Small intestine (tissue), 7 donors: ENCODE results near the gene SART1. TPM values are rescaled to one million over a fixed set of nuclear protein-coding genes. Genes with fewer than 3 reads are reported as not detected.

Experiments used
- DNase-seq, 2 donors: peaks; one replicate each; pipeline versions ENCODE4 v3.0.0 to v3.0.0-alpha.2; 2013
- FAIRE-seq: peaks from 2 replicates; lab custom pipeline; 2012; peaks lifted over from hg19 to GRCh38; lab: Jason Lieb, UNC
- H3K27ac ChIP-seq, 3 donors: one replicate each; pipeline ENCODE4 v1.5.1; 2013; ENCODE audit warnings: low read length in 2 of 3, mild to moderate bottlenecking in 2 of 3, control low read depth in 1 of 3, inconsistent platforms in 1 of 3, low read depth in 1 of 3, moderate library complexity in 1 of 3
- H3K27me3 ChIP-seq, 3 donors: one replicate each; pipeline ENCODE4 v1.6.1; 2013; ENCODE audit warnings: low read length in 3 of 3, inconsistent platforms in 1 of 3; ENCODE audit not compliant: control insufficient read depth in 3 of 3, insufficient read depth in 3 of 3
- H3K36me3 ChIP-seq, 3 donors: one replicate each; pipeline ENCODE4 v1.6.1; 2013; ENCODE audit warnings: low read length in 3 of 3, inconsistent platforms in 1 of 3, low read depth in 1 of 3, mild to moderate bottlenecking in 1 of 3, moderate library complexity in 1 of 3; ENCODE audit not compliant: control insufficient read depth in 3 of 3, insufficient read depth in 2 of 3
- H3K4me1 ChIP-seq, 3 donors: one replicate each; pipeline ENCODE4 v1.6.1; 2013; ENCODE audit warnings: low read length in 2 of 3, inconsistent platforms in 1 of 3, low read depth in 1 of 3, mild to moderate bottlenecking in 1 of 3, moderate library complexity in 1 of 3; ENCODE audit not compliant: control insufficient read depth in 3 of 3, insufficient read depth in 2 of 3
- H3K4me3 ChIP-seq, 3 donors: one replicate each; pipeline ENCODE4 v1.5.1; 2013; ENCODE audit warnings: low read length in 3 of 3, control low read depth in 1 of 3, inconsistent platforms in 1 of 3, low read depth in 1 of 3, mild to moderate bottlenecking in 1 of 3, moderate library complexity in 1 of 3
- H3K9me3 ChIP-seq, 2 donors: one replicate each; pipeline ENCODE4 v1.6.1; 2013; ENCODE audit warnings: low read depth in 1 of 2, low read length in 1 of 2; ENCODE audit not compliant: control insufficient read depth in 2 of 2, insufficient read depth in 1 of 2
- WGBS, 3 donors: extraction: QIAGEN DNeasy Blood & Tissue Kit; methylation state at CpG; one replicate each; pipeline ENCODE4 v1.1.7; 2013; 5-methylcytosine and 5-hydroxymethylcytosine counted together
- polyA plus RNA-seq, 4 donors: library from polyadenylated mRNA; stranded (reverse) in 3 of 4; unstranded in 1 of 4; fragments of 200-250 nt in 3 of 4; fragments of 120-200 nt in 1 of 4; gene quantifications; one replicate each; pipeline versions ENCODE4 v1.2.1 to v1.2.3, GENCODE V29; 2013
- donor health status: healthy with polysubstance abuse.
- donor health status: control.
- donor health status: control.
- donor health status: Bipolar disorder and iron deficiency.
- donor health status: healthy.

The SART1 gene
- polyA plus RNA-seq, 4 donors: 39.3 to 95.9 (median 52.9) TPM

- FAIRE-seq: no peak
- H3K4me1 ChIP-seq: no peaks in the 10 kb centered on the region
- no peaks in the 10 kb centered on the region for H3K36me3 ChIP-seq
- no peak for DNase-seq
- H3K27me3 ChIP-seq: peaks cover 0 to 14% (median 0%) of the 10 kb centered on the region in 3 donors
- no peaks in the 10 kb centered on the region for H3K9me3 ChIP-seq
- H3K4me3 ChIP-seq: no peak overlapping the region
- no peak overlapping the region for H3K27ac ChIP-seq
- WGBS, 3 donors: 66 to 89% (median 86%) methylated on average over 7 of the region's 7 CpGs
Observed at GRCh38 chr11:65942531-65942930, 19.0 kb upstream of the SART1 start.

DNA sequence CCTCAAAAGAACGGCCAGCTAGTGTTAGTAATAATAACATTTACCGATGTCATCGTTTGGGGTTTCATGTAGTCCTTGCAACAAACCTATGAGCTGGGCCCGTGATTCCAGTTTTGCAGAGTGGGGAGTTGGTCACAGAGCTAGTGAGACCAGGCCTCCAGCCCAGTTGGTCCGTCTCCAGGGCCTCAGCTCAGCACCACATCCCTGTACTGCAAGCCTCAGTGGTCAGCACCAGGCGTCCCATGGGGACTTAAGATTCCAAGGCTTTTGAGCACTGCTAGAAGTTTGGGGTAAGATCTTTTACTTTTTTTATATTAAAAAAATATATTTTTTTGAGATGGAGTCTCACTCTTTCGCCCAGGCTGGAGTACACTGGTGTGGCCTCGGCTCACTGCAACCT lies 17.3 kb upstream of the SART1 start:
- Histone ChIP-seq H3K27me3 (peaks cover 0 to 18% (median 0%) of the 10 kb centered on the region in 3 donors), H3K4me3 (no peak overlapping the region), H3K36me3 (no peaks in the 10 kb centered on the region), H3K4me1 (no peaks in the 10 kb centered on the region), H3K27ac (no peak overlapping the region), H3K9me3 (no peaks in the 10 kb centered on the region)
- DNase-seq (no peak), FAIRE-seq (no peak)
- WGBS, 3 donors: 87 to 95% (median 91%) methylated on average over 8 of the region's 8 CpGs

DNA sequence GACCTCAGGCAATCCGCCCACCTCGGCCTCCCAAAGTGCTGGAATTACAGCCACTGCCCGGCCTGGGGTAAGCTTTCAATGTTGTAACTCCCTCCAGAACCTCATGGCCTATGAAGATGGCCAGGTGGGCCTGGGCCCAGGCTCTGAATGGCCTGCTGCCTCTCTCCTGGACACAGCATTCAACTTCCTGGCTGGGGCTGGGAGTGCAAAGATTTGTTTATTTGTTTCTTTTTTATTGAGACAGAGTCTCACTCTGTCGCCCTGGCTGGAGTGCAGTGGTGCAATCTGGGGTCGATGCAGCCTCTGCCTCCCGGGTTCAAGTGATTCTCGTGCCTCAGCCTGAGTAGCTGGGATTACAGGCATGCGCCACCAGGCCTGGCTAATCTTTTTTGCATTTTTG lies 16.8 kb upstream of the SART1 start:
- Histone ChIP-seq H3K36me3 (no peaks in the 10 kb centered on the region), H3K4me1 (no peaks in the 10 kb centered on the region), H3K27me3 (peaks cover 0 to 18% (median 0%) of the 10 kb centered on the region in 3 donors), H3K9me3 (no peaks in the 10 kb centered on the region), H3K27ac (no peak overlapping the region), H3K4me3 (no peak overlapping the region)
- 78 to 86% (median 83%) methylated on average over 8 of the region's 8 CpGs for WGBS, 3 donors
- DNase-seq: no peak
- no peak for FAIRE-seq

DNA sequence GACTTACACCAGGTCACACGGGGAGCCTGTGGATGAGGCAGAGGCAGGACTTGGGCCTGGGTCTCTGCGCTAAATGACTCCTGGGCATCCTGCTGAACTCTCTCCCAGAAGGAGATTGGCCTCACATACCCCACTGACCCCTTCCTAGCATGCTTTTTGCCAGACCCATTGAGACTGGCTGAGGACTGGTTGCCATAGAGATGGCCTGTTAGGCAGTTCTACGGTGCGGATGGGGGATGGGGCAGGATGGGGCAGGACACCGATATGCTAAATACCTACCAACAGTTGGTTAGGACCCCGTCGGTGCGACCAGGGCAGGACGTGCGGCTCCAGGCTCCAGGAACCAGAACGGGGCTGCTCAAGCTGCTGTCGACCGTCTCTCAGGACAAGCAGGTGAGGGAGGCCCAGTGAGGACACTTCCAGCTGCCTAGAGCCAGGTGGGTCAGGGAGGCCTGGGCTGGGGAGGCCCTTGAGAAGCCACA lies 16.1 kb upstream of the SART1 start, which contains the start of gene TSGA10IP:
Gene TSGA10IP, plus strand, starts transcription at position 51 of the 482 bp plus-strand sequence. Its CDS starts 196 bp downstream, at position 247.
- Histone ChIP-seq H3K27ac (no peak within 1 kb of the TSS), H3K4me3 (no peak within 1 kb of the TSS), H3K27me3 (peaks cover 0 to 18% (median 0%) of the 10 kb centered on the region in 3 donors), H3K4me1 (no peaks in the 10 kb centered on the region), H3K36me3 (no peaks in the 10 kb centered on the region), H3K9me3 (no peaks in the 10 kb centered on the region)
- WGBS, 3 donors: 72 to 91% (median 85%) methylated on average over 13 of the region's 13 CpGs
- no peak for DNase-seq
- FAIRE-seq: no peak

DNA sequence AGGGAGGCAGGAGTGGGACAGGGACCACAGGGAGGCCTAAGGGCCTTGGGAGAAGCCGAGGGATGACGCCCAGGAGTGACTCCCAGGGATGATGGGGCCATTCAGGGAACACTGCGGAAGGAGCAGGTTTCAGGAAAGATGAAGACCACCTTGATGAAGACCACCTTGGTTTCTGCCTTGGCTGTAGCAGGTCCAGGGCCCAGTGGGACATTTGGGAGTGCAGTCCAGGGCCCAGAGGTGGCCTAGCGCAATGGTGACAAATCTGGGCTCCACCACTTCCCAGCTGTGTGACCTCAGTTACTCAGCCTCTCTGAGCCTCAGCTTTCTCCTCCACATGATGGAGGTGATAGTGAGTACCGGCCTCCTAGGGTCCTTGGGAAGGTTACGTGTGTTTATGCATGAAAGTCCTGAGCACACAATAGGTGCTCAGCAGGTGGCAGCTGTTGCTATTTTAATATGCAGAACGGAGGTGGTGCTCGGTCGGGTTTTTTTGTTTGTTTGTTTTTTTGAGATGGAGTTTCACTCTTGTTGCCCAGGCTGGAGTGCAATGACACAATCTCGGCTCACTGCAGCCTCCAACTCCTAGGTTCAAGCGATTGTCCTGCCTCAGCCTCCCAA lies 15.5 kb upstream of the SART1 start:
- Histone ChIP-seq H3K27me3 (peaks cover 0 to 18% (median 0%) of the 10 kb centered on the region in 3 donors), H3K4me3 (no peak overlapping the region), H3K4me1 (no peaks in the 10 kb centered on the region), H3K36me3 (no peaks in the 10 kb centered on the region), H3K9me3 (no peaks in the 10 kb centered on the region), H3K27ac (no peak overlapping the region)
- DNase-seq (no peak), FAIRE-seq (no peak)
- WGBS, 3 donors: 84 to 86% (median 85%) methylated on average over 11 of the region's 11 CpGs

- H3K27ac ChIP-seq: no peak overlapping the region
- 70 to 79% (median 78%) methylated on average over 4 of the region's 4 CpGs for WGBS, 3 donors
- FAIRE-seq: no peak
Observed at GRCh38 chr11:65946655-65947054, 14.9 kb upstream of the SART1 start.

GRCh38 chr11:65947133-65947532 lies 14.4 kb upstream of the SART1 start:
- Histone ChIP-seq H3K9me3 (no peaks in the 10 kb centered on the region), H3K4me1 (no peaks in the 10 kb centered on the region), H3K4me3 (no peak overlapping the region), H3K27me3 (peaks cover 0 to 13% (median 0%) of the 10 kb centered on the region in 3 donors), H3K27ac (no peak overlapping the region), H3K36me3 (no peaks in the 10 kb centered on the region)
- WGBS, 3 donors: 63 to 76% (median 70%) methylated on average over 13 of the region's 13 CpGs
- DNase-seq (no peak), FAIRE-seq (no peak)

More at GRCh38 chr11:65946655-65947054, 14.9 kb upstream of the SART1 start:
- peaks cover 0 to 14% (median 0%) of the 10 kb centered on the region in 3 donors for H3K27me3 ChIP-seq
- H3K4me3 ChIP-seq: no peak overlapping the region
- no peaks in the 10 kb centered on the region for H3K36me3 ChIP-seq
- H3K4me1 ChIP-seq: no peaks in the 10 kb centered on the region
- H3K9me3 ChIP-seq: no peaks in the 10 kb centered on the region
- no peak for DNase-seq

- Histone ChIP-seq H3K4me3 (no peak overlapping the region), H3K4me1 (no peaks in the 10 kb centered on the region), H3K27ac (no peak overlapping the region), H3K9me3 (no peaks in the 10 kb centered on the region), H3K36me3 (no peaks in the 10 kb centered on the region), H3K27me3 (peaks cover 0 to 11% (median 0%) of the 10 kb centered on the region in 3 donors)
- DNase-seq (no peak), FAIRE-seq (no peak)
- WGBS, 3 donors: 70 to 85% (median 80%) methylated on average over 12 of the region's 12 CpGs
Observed at GRCh38 chr11:65947603-65948125, 13.9 kb upstream of the SART1 start.
